ENCODE data around the gene CEP295NL.

Gene CEP295NL

DNA sequence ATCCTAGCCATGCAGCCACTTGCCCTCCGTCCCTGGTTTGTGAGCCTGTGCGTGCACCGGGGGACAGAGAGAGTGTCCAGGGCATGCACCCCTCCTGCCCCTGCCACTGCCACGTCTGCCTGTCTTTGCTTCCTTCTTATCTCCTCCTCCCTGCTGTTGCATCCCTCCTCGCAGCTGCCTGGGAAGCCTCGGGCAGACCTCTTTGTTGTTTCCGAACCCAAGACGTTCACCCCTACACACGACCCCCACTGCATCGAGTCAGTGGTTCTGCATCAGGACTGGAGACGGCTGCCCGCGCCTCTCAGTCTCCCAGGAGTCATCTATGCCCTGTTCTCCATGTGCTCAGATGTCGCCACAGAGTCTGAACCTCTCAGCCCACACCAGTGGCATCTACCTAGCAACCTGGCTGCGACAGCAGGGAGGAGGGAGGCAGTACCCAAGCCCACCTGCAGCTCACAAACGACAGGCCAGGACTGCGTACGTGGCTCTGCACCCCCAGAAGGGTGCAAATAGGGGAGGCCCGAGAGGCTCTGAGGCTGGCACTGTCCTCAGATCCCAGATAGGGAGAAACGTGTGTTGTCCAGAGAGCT lies 17.0 kb upstream of the CEP295NL start:
- DNase-seq = no peak
- Mint-ChIP-seq H3K36me3 (ENCODE audit: low read depth) (peaks cover 5% of the 10 kb centered on the region), H3K4me1 (peaks cover 84% of the 10 kb centered on the region), H3K27ac (peak overlapping the region; percentile 44), H3K4me3 (peak overlapping the region; percentile 15), H3K27me3 (ENCODE audit: low read depth, poor library complexity) (no peaks in the 10 kb centered on the region), H3K9me3 (no peaks in the 10 kb centered on the region)
- TF ChIP-seq, protein P1, sequence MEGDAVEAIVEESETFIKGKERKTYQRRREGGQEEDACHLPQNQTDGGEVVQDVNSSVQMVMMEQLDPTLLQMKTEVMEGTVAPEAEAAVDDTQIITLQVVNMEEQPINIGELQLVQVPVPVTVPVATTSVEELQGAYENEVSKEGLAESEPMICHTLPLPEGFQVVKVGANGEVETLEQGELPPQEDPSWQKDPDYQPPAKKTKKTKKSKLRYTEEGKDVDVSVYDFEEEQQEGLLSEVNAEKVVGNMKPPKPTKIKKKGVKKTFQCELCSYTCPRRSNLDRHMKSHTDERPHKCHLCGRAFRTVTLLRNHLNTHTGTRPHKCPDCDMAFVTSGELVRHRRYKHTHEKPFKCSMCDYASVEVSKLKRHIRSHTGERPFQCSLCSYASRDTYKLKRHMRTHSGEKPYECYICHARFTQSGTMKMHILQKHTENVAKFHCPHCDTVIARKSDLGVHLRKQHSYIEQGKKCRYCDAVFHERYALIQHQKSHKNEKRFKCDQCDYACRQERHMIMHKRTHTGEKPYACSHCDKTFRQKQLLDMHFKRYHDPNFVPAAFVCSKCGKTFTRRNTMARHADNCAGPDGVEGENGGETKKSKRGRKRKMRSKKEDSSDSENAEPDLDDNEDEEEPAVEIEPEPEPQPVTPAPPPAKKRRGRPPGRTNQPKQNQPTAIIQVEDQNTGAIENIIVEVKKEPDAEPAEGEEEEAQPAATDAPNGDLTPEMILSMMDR (IDR thresholded peaks at IDR 0.05) = no peak

DNA sequence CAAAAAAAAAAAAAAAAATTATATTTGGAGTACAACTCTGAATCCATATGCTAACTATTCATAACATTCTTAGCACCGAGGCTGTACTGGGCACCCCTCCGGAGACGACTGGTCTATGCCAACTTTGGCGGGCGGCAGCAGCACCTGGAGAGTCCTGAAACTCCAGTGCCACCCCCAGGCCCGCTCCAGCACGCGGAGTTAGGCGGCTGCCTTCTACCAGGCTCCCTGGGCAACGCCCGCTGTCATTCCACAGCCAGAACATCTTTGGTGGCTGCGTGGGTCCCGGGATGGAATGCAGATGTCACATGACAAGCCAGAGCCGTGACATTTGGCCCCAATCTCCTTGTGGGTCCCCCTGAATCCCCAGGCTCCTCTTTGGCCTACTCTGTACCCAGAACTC lies 16.0 kb upstream of the CEP295NL start:
- Mint-ChIP-seq H3K4me1 (peaks cover 85% of the 10 kb centered on the region), H3K9me3 (no peaks in the 10 kb centered on the region), H3K36me3 (ENCODE audit: low read depth) (peaks cover 5% of the 10 kb centered on the region), H3K27ac (no peak overlapping the region), H3K4me3 (no peak overlapping the region), H3K27me3 (ENCODE audit: low read depth, poor library complexity) (no peaks in the 10 kb centered on the region)
- no peak for DNase-seq
- TF ChIP-seq, protein P1 (IDR thresholded peaks at IDR 0.05) = no peak

DNA sequence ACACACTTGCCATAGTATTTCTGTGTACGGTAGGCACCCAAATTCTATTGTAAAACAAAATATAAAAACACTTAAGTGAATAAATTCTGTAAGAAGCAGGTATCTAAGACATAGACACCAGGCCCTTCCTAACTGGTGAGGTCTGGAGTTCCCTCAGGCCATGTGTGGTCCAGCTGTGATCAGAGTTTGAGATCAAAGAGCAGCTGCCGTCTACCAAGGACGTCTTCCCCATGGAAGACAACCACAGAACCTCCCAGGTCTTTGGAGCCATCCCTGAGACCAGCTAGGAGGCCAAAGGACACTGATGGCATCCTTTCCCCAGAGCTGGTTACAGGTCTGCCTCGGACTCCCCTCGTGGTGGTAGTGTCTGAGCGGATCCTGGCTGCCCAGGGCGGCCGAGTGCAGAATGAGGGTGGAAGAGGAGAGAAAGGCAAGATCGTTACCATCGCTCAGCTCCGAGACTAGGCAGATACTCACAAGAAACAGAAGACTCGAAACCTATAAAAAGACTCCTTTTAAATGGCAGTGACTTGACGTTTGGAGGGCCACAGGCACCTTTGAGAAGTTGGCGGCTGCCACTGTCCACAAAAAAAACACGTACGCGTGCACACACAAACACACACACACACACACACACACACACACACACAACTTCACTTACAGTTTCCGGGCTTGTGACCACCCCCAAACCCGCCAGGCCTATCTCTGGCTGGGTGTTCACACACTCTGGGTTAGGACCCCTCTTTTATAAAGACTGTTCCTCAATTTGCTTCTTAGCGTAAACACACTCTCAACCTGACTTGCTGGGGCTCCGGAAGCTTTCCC lies 14.7 kb upstream of the CEP295NL start:
- H3K9me3 Mint-ChIP-seq = no peaks in the 10 kb centered on the region
- no peaks in the 10 kb centered on the region for H3K27me3 Mint-ChIP-seq (ENCODE audit: low read depth, poor library complexity)
- H3K36me3 Mint-ChIP-seq (ENCODE audit: low read depth) = peaks cover 5% of the 10 kb centered on the region
- H3K4me1 Mint-ChIP-seq = peaks cover 81% of the 10 kb centered on the region
- TF ChIP-seq, protein P1 (IDR thresholded peaks at IDR 0.05) = no peak
- no peak overlapping the region for H3K4me3 Mint-ChIP-seq
- no peak for DNase-seq
- H3K27ac Mint-ChIP-seq = peak overlapping the region; percentile 88

DNA sequence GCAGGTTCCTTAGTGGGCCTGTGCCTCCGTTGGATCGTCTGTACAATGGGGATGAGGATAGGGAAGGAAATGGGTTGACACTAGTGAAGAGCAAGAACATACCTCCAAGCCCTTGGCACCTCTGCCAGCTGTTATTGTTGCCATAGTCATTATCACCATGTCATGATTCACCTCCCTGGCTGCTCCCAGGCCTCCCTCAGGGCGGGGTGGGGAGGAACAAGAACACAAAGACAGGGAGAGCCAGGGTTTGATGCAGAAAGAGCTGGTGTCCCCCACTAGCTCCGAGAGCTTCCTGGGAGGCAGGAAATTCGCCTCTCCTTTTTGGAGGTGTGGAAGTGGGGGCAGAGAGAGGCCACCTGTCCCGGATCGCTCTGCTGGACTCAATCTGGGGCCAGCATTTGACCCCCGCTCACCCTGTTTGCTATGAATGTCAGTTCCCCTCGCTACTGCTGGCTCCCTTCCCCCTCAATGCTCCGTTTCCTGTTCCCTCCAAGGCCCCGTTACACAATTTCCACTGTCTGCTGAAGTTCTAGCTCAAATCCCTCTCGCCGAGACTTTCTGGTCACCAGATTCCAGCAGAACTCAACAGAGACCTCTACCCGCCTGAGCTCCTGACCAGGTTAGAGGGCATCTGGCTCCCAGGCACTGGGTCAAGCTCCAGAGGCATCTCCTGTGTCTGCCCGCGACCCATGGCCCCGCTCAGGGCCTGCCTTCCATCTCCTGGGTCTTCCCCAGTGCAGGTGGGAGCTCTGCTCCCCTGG lies 13.1 kb upstream of the CEP295NL start:
- Mint-ChIP-seq H3K27ac (peak overlapping the region; percentile 79), H3K4me3 (no peak overlapping the region)

DNA sequence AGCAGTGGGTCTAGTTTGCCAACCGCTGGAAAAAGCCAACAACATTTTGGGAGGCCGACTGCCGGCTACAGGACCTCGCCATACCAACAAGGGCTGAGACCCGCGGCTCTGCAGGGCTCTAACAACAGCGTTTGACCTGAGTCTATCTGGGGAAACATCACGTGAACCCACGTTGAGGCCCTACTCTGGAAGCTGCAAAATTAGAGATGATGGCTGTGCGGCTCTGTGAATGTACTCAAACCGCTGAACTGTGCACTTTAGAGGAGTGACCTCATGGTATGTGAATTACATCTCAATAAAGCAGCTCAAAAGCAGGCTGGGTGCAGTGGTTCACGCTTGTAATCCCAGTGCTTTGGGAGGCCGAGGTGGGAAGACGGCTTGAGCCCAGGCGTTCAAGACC lies 10.1 kb upstream of the CEP295NL start:
- Mint-ChIP-seq H3K4me1 (peaks cover 53% of the 10 kb centered on the region), H3K4me3 (no peak overlapping the region), H3K9me3 (no peaks in the 10 kb centered on the region), H3K27me3 (ENCODE audit: low read depth, poor library complexity) (peaks cover 4% of the 10 kb centered on the region), H3K36me3 (ENCODE audit: low read depth) (peaks cover 16% of the 10 kb centered on the region), H3K27ac (no peak overlapping the region)
- DNase-seq = no peak
- TF ChIP-seq, protein P1 (IDR thresholded peaks at IDR 0.05) = no peak

More for the DNA sequence above, 13.1 kb upstream of the CEP295NL start:
- DNase-seq = no peak
- TF ChIP-seq, protein P1 (IDR thresholded peaks at IDR 0.05) = no peak
- peaks cover 70% of the 10 kb centered on the region for H3K4me1 Mint-ChIP-seq
- H3K27me3 Mint-ChIP-seq (ENCODE audit: low read depth, poor library complexity) = no peaks in the 10 kb centered on the region
- H3K9me3 Mint-ChIP-seq = no peaks in the 10 kb centered on the region
- peaks cover 5% of the 10 kb centered on the region for H3K36me3 Mint-ChIP-seq (ENCODE audit: low read depth)

All from nephron progenitor cell (in vitro differentiated cells).